K562 (cell line): Measurements from ENCODE around the gene ATG7. TPM values are rescaled to one million over a fixed set of nuclear protein-coding genes. Genes with fewer than 3 reads are reported as not detected.

ENCODE experiments used
- AFF1 ChIP-seq, 2 experiments: fragments of 450-650 bp; IDR thresholded peaks; 2 replicates each; pipeline ENCODE4 v1.6.1; 2018; ENCODE audit warnings: mild to moderate bottlenecking in 2 of 2, low read depth in 1 of 2; ENCODE audit not compliant: partially characterized antibody in 2 of 2
- DDX20 ChIP-seq: fragments of 450-650 bp; IDR thresholded peaks from 2 replicates; pipeline ENCODE4 v1.6.1; 2016; ENCODE audit warnings: missing genetic modification characterization, low read depth, mild to moderate bottlenecking, missing compliant biosample characterization, moderate library complexity
- EGR1 ChIP-seq: fragments of 450-650 bp; conservative IDR thresholded peaks from 2 replicates; pipeline ENCODE4 v1.6.1; 2017; ENCODE audit warnings: mild to moderate bottlenecking
- ELK3 ChIP-seq: fragments of 450-650 bp; formaldehyde crosslinking; IDR thresholded peaks from 2 replicates; pipeline ENCODE4 v1.4.0; 2020; ENCODE audit warnings: mild to moderate bottlenecking
- GABPA ChIP-seq: fragments of 200-800 bp; sonication (Bioruptor generic); conservative IDR thresholded peaks from 2 replicates; pipeline ENCODE4 v1.6.1; 2016; ENCODE audit warnings: low read depth, missing genetic modification characterization, missing compliant biosample characterization
- KDM1A ChIP-seq, 2 experiments: fragments of 450-650 bp; IDR thresholded peaks; 2 replicates each; pipeline ENCODE4 v1.6.1; 2016; ENCODE audit warnings: mild to moderate bottlenecking in 2 of 2
- NONO ChIP-seq, 2 experiments: fragments of 200-400 bp in 1 of 2; fragments of 450-650 bp in 1 of 2; formaldehyde crosslinking in 1 of 2; IDR thresholded peaks; 2 replicates each; pipeline ENCODE4 v1.6.1; 2017; ENCODE audit warnings: low read depth in 2 of 2, mild to moderate bottlenecking in 2 of 2, moderate library complexity in 2 of 2, low read length in 1 of 2
- OTX1 ChIP-seq: fragments of 450-650 bp; formaldehyde crosslinking; IDR thresholded peaks from 2 replicates; pipeline ENCODE4 v1.4.0; 2022; ENCODE audit warnings: mild to moderate bottlenecking
- RREB1 ChIP-seq: fragments of 250-450 bp; sonication (Bioruptor Pico); IDR thresholded peaks from 2 replicates; pipeline ENCODE4 v1.4.0; 2020
- TGIF2 ChIP-seq: sonication (generic); formaldehyde crosslinking; IDR thresholded peaks from 2 replicates; pipeline ENCODE4 v1.8.1; 2022; ENCODE audit warnings: mild to moderate bottlenecking, missing genetic modification reagents, moderate library complexity
- U2AF1 ChIP-seq: fragments of 200-400 bp; formaldehyde crosslinking; optimal IDR thresholded peaks from 2 replicates; pipeline ENCODE3; 2017; ENCODE audit warnings: mild to moderate bottlenecking, low read depth, low read length, moderate library complexity
- ZNF609 ChIP-seq: sonication (generic); formaldehyde crosslinking; IDR thresholded peaks from 2 replicates; pipeline ENCODE4 v1.8.1; 2023; ENCODE audit warnings: missing genetic modification reagents, mild to moderate bottlenecking, borderline replicate concordance
- polyA plus RNA-seq, 8 experiments: library from polyadenylated mRNA; depleted of rRNA in 4 of 8; stranded (reverse) in 5 of 8; unstranded in 3 of 8; fragments of >200 nt; fragmentation: Nextera tagmentation in 2 of 8; fragmentation: Illumina TruSeq in 1 of 8; extraction: Ambion mirVana in 2 of 8; extraction: Trizol in 1 of 8; gene quantifications; 2 replicates each; pipeline versions ENCODE4 v1.2.1 to v1.2.3, GENCODE V29; 2011 to 2014; ENCODE audit warnings: inconsistent platforms in 1 of 8, missing spikeins in 1 of 8
- total RNA-seq, 7 experiments: library from RNA; depleted of rRNA in 6 of 7; stranded (reverse); fragments of >200 nt in 6 of 7; fragmentation: Illumina TruSeq in 2 of 7; extraction: Trizol in 2 of 7; gene quantifications; 2 replicates each; pipeline versions ENCODE4 v1.2.1 to v1.2.3, GENCODE V29; 2011 to 2021; ENCODE audit warnings: low replicate concordance in 1 of 7

The ATG7 gene
- total and polyA plus RNA-seq, 9 of the 15 experiments (the other 6 are each of a cell fraction or from before 2014, with no cell fraction given), result 18.3 to 45.3 (median 33.6) TPM

- no peak for TF ChIP-seq RREB1
- no peak for TF ChIP-seq TGIF2
- TF ChIP-seq KDM1A (IDR thresholded peaks at IDR 0.05), result no peak
- no peak for TF ChIP-seq ZNF609
- TF ChIP-seq OTX1 (CRISPR knock-in tag), result no peak
- no peak for TF ChIP-seq EGR1
- no peak for TF ChIP-seq DDX20 (tag)
- no peak for TF ChIP-seq ELK3 (CRISPR knock-in tag)
- no peak for TF ChIP-seq NONO (IDR thresholded peaks at IDR 0.05; ENCODE audit: low read depth in 2 of 2, low read length in 1 of 2)
- TF ChIP-seq GABPA, result peak; percentile 55; the same call in 1 of the 2 replicates
- TF ChIP-seq AFF1 (IDR thresholded peaks at IDR 0.05; ENCODE audit: low read depth in 1 of 2, partially characterized antibody in 2 of 2), result peak in 1 of 2 experiments; percentile 39
- no peak for TF ChIP-seq U2AF1
These were observed 235.5 kb downstream of the ATG7 start (continued) for GRCh38 chr3:11507719-11508118.
